Measurements from ENCODE around the gene SAP30L. TPM values are rescaled to one million over a fixed set of nuclear protein-coding genes. Genes with fewer than 3 reads are reported as not detected.
A peak's percentile ranks its signal among the peaks of the same experiment; 100 is the strongest.

SAP30L gene
- total and polyA plus RNA-seq, 10 donors: 17.4 to 43.5 (median 34.0) TPM

GRCh38 chr5:154421868-154422267 is 23.9 kb upstream of the SAP30L start:
- 72 to 85% (median 77%) methylated on average over 1 of the region's 1 CpG for WGBS, 5 donors

GRCh38 chr5:154422298-154422697 is 23.5 kb upstream of the SAP30L start:
- TF ChIP-seq CTCF (IDR thresholded peaks at IDR 0.05 in 8 of 11, conservative IDR thresholded peaks at IDR 0.05 in 3 of 11) (no peak), POLR2AphosphoS5 (IDR thresholded peaks at IDR 0.05) (no peak), POLR2A (IDR thresholded peaks at IDR 0.05) (no peak)
- Histone ChIP-seq H3K27me3 (replicated peaks in 1 of 7) (no peaks in the 10 kb centered on the region), H3K4me3 (no peak overlapping the region), H3K36me3 (peaks cover 0 to 44% (median 9%) of the 10 kb centered on the region in 6 donors), H3K9me3 (peaks cover 0 to 10% (median 0%) of the 10 kb centered on the region in 8 donors), H3K4me1 (no peaks in the 10 kb centered on the region), H3K27ac (no peak overlapping the region)
- WGBS, 5 donors: 68 to 84% (median 78%) methylated on average over 2 of the region's 2 CpGs
- DNase-seq: no peak
- intact Hi-C loops (cut with DNase I; ENCODE audit: low total_unique reads): no loop called here

More at GRCh38 chr5:154421868-154422267, 23.9 kb upstream of the SAP30L start:
- Histone ChIP-seq H3K4me3 (no peak overlapping the region), H3K27ac (no peak overlapping the region), H3K27me3 (replicated peaks in 1 of 7) (no peaks in the 10 kb centered on the region), H3K9me3 (peaks cover 0 to 10% (median 0%) of the 10 kb centered on the region in 8 donors), H3K4me1 (peaks cover 0 to 3% (median 0%) of the 10 kb centered on the region in 6 donors), H3K36me3 (peaks cover 0 to 49% (median 11%) of the 10 kb centered on the region in 6 donors)
- TF ChIP-seq POLR2AphosphoS5 (IDR thresholded peaks at IDR 0.05) (no peak), CTCF (IDR thresholded peaks at IDR 0.05 in 8 of 11, conservative IDR thresholded peaks at IDR 0.05 in 3 of 11) (peak in 5 of 11 experiments; percentile 8 to 37 (median 32))
- intact Hi-C loops (cut with DNase I; ENCODE audit: low total_unique reads): no loop called here
- DNase-seq: no peak

GRCh38 chr5:154428208-154428607 is 17.6 kb upstream of the SAP30L start:
- Histone ChIP-seq H3K27me3 (replicated peaks in 1 of 7) (no peaks in the 10 kb centered on the region), H3K9me3 (peaks cover 0 to 7% (median 0%) of the 10 kb centered on the region in 8 donors), H3K27ac (no peak overlapping the region), H3K4me3 (no peak overlapping the region), H3K4me1 (no peaks in the 10 kb centered on the region), H3K36me3 (peaks cover 0 to 12% (median 0%) of the 10 kb centered on the region in 6 donors)
- intact Hi-C loops (cut with DNase I; ENCODE audit: low total_unique reads): no loop called here
- TF ChIP-seq CTCF (IDR thresholded peaks at IDR 0.05 in 8 of 11, conservative IDR thresholded peaks at IDR 0.05 in 3 of 11): no peak
- TF ChIP-seq POLR2A (IDR thresholded peaks at IDR 0.05): no peak
- TF ChIP-seq POLR2AphosphoS5 (IDR thresholded peaks at IDR 0.05): no peak
- DNase-seq: no peak
- 94 to 100% (median 96%) methylated on average over 3 of the region's 3 CpGs for WGBS, 5 donors

- Histone ChIP-seq H3K9me3 (no peaks in the 10 kb centered on the region), H3K36me3 (peaks cover 0 to 16% (median under 1%) of the 10 kb centered on the region in 6 donors), H3K27ac (no peak overlapping the region), H3K27me3 (replicated peaks in 1 of 7) (no peaks in the 10 kb centered on the region), H3K4me1 (no peaks in the 10 kb centered on the region), H3K4me3 (no peak overlapping the region)
- intact Hi-C loops (cut with DNase I; ENCODE audit: low total_unique reads): no loop called here
- TF ChIP-seq POLR2AphosphoS5 (IDR thresholded peaks at IDR 0.05) (no peak), POLR2A (IDR thresholded peaks at IDR 0.05) (no peak), CTCF (IDR thresholded peaks at IDR 0.05 in 8 of 11, conservative IDR thresholded peaks at IDR 0.05 in 3 of 11) (no peak)
- WGBS, 5 donors: 93 to 100% (median 94%) methylated on average over 1 of the region's 1 CpG
- DNase-seq: no peak
These were observed 16.5 kb upstream of the SAP30L start for GRCh38 chr5:154429341-154429740.
